GM12892 (cell line): ENCODE data around the gene TSPAN9.

Experiments used
- DNase-seq: peaks from one replicate; pipeline ENCODE4 v3.0.0; 2011; ENCODE audit not compliant: insufficient read length
- FAIRE-seq: peaks from 2 replicates; lab custom pipeline; 2011; peaks lifted over from hg19 to GRCh38; lab: Jason Lieb, UNC
- POLR2A ChIP-seq: IDR thresholded peaks from 2 replicates; pipeline ENCODE4 v1.6.1; 2011; ENCODE audit warnings: low read depth, low read length, control low read depth
- POLR2AphosphoS5 ChIP-seq: IDR thresholded peaks from 2 replicates; pipeline ENCODE4 v1.6.1; 2011; ENCODE audit warnings: low read depth, low read length, control low read depth
- TAF1 ChIP-seq: IDR thresholded peaks from 2 replicates; pipeline ENCODE4 v1.6.1; 2011; ENCODE audit warnings: low read depth, mild to moderate bottlenecking, control low read depth, low read length, borderline replicate concordance

Gene TSPAN9

GRCh38 chr12:3196488-3196887, 119.3 kb downstream of the TSPAN9 start:
- FAIRE-seq, result no peak
- no peak for DNase-seq
- TF ChIP-seq POLR2A (no peak), TAF1 (no peak), POLR2AphosphoS5 (no peak)

GRCh38 chr12:3197131-3197818, 120.1 kb downstream of the TSPAN9 start:
- FAIRE-seq, result no peak

GRCh38 chr12:3199551-3200031, 122.4 kb downstream of the TSPAN9 start:
- FAIRE-seq, result no peak

More at GRCh38 chr12:3197131-3197818, 120.1 kb downstream of the TSPAN9 start:
- no peak for DNase-seq
- TF ChIP-seq POLR2A, result no peak
- no peak for TF ChIP-seq POLR2AphosphoS5
- TF ChIP-seq TAF1, result no peak

GRCh38 chr12:3200032-3200617, 122.9 kb downstream of the TSPAN9 start:
- no peak for DNase-seq
- TF ChIP-seq POLR2AphosphoS5, result no peak
- no peak for FAIRE-seq

More at GRCh38 chr12:3199551-3200031, 122.4 kb downstream of the TSPAN9 start:
- TF ChIP-seq TAF1, result no peak
- DNase-seq, result no peak

GRCh38 chr12:3200814-3201233, 123.6 kb downstream of the TSPAN9 start:
- no peak for FAIRE-seq
- no peak for DNase-seq
- TF ChIP-seq POLR2AphosphoS5 (no peak), POLR2A (no peak), TAF1 (no peak)

- no peak for FAIRE-seq
- no peak for TF ChIP-seq TAF1
- TF ChIP-seq POLR2A, result no peak
- TF ChIP-seq POLR2AphosphoS5, result no peak
- DNase-seq, result no peak
Measured at GRCh38 chr12:3201339-3202051, 124.3 kb downstream of the TSPAN9 start.

GRCh38 chr12:3202096-3202495, 124.9 kb downstream of the TSPAN9 start:
- TF ChIP-seq POLR2A, result no peak
- no peak for TF ChIP-seq POLR2AphosphoS5
- no peak for TF ChIP-seq TAF1
- DNase-seq (no peak), FAIRE-seq (no peak)

GRCh38 chr12:3202734-3203446, 125.7 kb downstream of the TSPAN9 start:
- DNase-seq (peak; percentile 61), FAIRE-seq (peak; percentile 92)
- TF ChIP-seq POLR2AphosphoS5, result no peak
- no peak for TF ChIP-seq POLR2A
- TF ChIP-seq TAF1, result no peak

- FAIRE-seq, result no peak
Measured at GRCh38 chr12:3203713-3204112, 126.5 kb downstream of the TSPAN9 start.

GRCh38 chr12:3204143-3204542, 127.0 kb downstream of the TSPAN9 start:
- TF ChIP-seq POLR2AphosphoS5 (no peak), POLR2A (no peak), TAF1 (no peak)
- no peak for DNase-seq
- FAIRE-seq, result no peak

More at GRCh38 chr12:3203713-3204112, 126.5 kb downstream of the TSPAN9 start:
- TF ChIP-seq TAF1, result no peak
- TF ChIP-seq POLR2A, result no peak
- no peak for TF ChIP-seq POLR2AphosphoS5
- DNase-seq, result no peak

GRCh38 chr12:3204730-3205531, 127.8 kb downstream of the TSPAN9 start:
- no peak for DNase-seq

More at GRCh38 chr12:3204730-3205531, 127.8 kb downstream of the TSPAN9 start:
- no peak for TF ChIP-seq POLR2AphosphoS5
- FAIRE-seq, result no peak
